ENCODE measurements around the gene BAIAP2L2. TPM values are rescaled to one million over a fixed set of nuclear protein-coding genes. Genes with fewer than 3 reads are reported as not detected.

Gene BAIAP2L2
- total and polyA plus RNA-seq, 4 donors: 0.17 to 1.0 (median 0.46) TPM

GRCh38 chr22:38075105-38075825, 35.2 kb downstream of the BAIAP2L2 start:
- H3K4me3 ChIP-seq: no peak overlapping the region
- H3K4me1 ChIP-seq (ENCODE audit: control insufficient read depth in 5 of 5, insufficient read depth in 5 of 5, low read length in 5 of 5): no peaks in the 10 kb centered on the region
- no peaks in the 10 kb centered on the region for H3K27me3 ChIP-seq (ENCODE audit: control insufficient read depth in 3 of 3, insufficient read depth in 3 of 3, low read length in 2 of 3)
- WGBS, 2 donors: 91 to 96% methylated on average over 29 to 32 of the region's 32 CpGs
- no peaks in the 10 kb centered on the region for H3K9me3 ChIP-seq (ENCODE audit: control insufficient read depth in 4 of 4, insufficient read depth in 3 of 4, low read length in 3 of 4)
- H3K36me3 ChIP-seq (ENCODE audit: control insufficient read depth in 4 of 4, insufficient read depth in 4 of 4, low read length in 4 of 4): peaks cover 0 to 37% (median 8%) of the 10 kb centered on the region in 4 donors
- DNase-seq (no peak), ATAC-seq (ENCODE audit: insufficient read depth, low FRiP score) (no peak)
- no peak overlapping the region for H3K9ac ChIP-seq (ENCODE audit: insufficient read depth in 1 of 2, low read length in 2 of 2)
- no peak for TF ChIP-seq CTCF (IDR thresholded peaks at IDR 0.05; ENCODE audit: control extremely low read depth, extremely low read depth)
- no peak overlapping the region for H3K27ac ChIP-seq (ENCODE audit: low read depth in 1 of 2, low read length in 1 of 2)

GRCh38 chr22:38074181-38075104, 36.0 kb downstream of the BAIAP2L2 start:
- no peak overlapping the region for H3K4me3 ChIP-seq
- peaks cover 0 to 44% (median 8%) of the 10 kb centered on the region in 4 donors for H3K36me3 ChIP-seq (ENCODE audit: control insufficient read depth in 4 of 4, insufficient read depth in 4 of 4, low read length in 4 of 4)
- H3K9me3 ChIP-seq (ENCODE audit: control insufficient read depth in 4 of 4, insufficient read depth in 3 of 4, low read length in 3 of 4): no peaks in the 10 kb centered on the region
- no peak for TF ChIP-seq CTCF (IDR thresholded peaks at IDR 0.05; ENCODE audit: control extremely low read depth, extremely low read depth)
- DNase-seq: peak; percentile 36 to 60 (median 53)
- H3K4me1 ChIP-seq (ENCODE audit: control insufficient read depth in 5 of 5, insufficient read depth in 5 of 5, low read length in 5 of 5): no peaks in the 10 kb centered on the region
- WGBS, 2 donors: 93 to 94% methylated on average over 47 of the region's 47 CpGs
- no peak for ATAC-seq (ENCODE audit: insufficient read depth, low FRiP score)
- no peak overlapping the region for H3K27ac ChIP-seq (ENCODE audit: low read depth in 1 of 2, low read length in 1 of 2)
- H3K9ac ChIP-seq (ENCODE audit: insufficient read depth in 1 of 2, low read length in 2 of 2): no peak overlapping the region
- H3K27me3 ChIP-seq (ENCODE audit: control insufficient read depth in 3 of 3, insufficient read depth in 3 of 3, low read length in 2 of 3): no peaks in the 10 kb centered on the region

GRCh38 chr22:38073150-38074130, 37.0 kb downstream of the BAIAP2L2 start:
- H3K36me3 ChIP-seq (ENCODE audit: control insufficient read depth in 4 of 4, insufficient read depth in 4 of 4, low read length in 4 of 4): peaks cover 0 to 52% (median 8%) of the 10 kb centered on the region in 4 donors
- TF ChIP-seq CTCF (IDR thresholded peaks at IDR 0.05; ENCODE audit: control extremely low read depth, extremely low read depth): no peak
- H3K4me3 ChIP-seq: no peak overlapping the region
- no peak for DNase-seq
- no peaks in the 10 kb centered on the region for H3K4me1 ChIP-seq (ENCODE audit: control insufficient read depth in 5 of 5, insufficient read depth in 5 of 5, low read length in 5 of 5)
- ATAC-seq (ENCODE audit: insufficient read depth, low FRiP score): no peak
- 95 to 97% methylated on average over 28 of the region's 28 CpGs for WGBS, 2 donors
- H3K27me3 ChIP-seq (ENCODE audit: control insufficient read depth in 3 of 3, insufficient read depth in 3 of 3, low read length in 2 of 3): no peaks in the 10 kb centered on the region
- H3K9ac ChIP-seq (ENCODE audit: insufficient read depth in 1 of 2, low read length in 2 of 2): no peak overlapping the region
- H3K27ac ChIP-seq (ENCODE audit: low read depth in 1 of 2, low read length in 1 of 2): no peak overlapping the region
- no peaks in the 10 kb centered on the region for H3K9me3 ChIP-seq (ENCODE audit: control insufficient read depth in 4 of 4, insufficient read depth in 3 of 4, low read length in 3 of 4)

Measured in lung (tissue), 12 donors.